Erythroblast (primary cell): ENCODE measurements around the gene PON1.

Experiments used
- DNase-seq, 2 experiments: peaks; one replicate each; lab custom pipeline; 2025; lab: John Stamatoyannopoulos, UW
- GATA1 ChIP-seq: IDR thresholded peaks from 2 replicates; pipeline ENCODE4 v1.6.1; 2011; ENCODE audit warnings: low read depth, mild to moderate bottlenecking, control low read depth, low read length, moderate library complexity
- POLR2A ChIP-seq: IDR thresholded peaks from 2 replicates; pipeline ENCODE4 v1.6.1; 2011; ENCODE audit warnings: mild to moderate bottlenecking, low read length

Gene PON1

DNA sequence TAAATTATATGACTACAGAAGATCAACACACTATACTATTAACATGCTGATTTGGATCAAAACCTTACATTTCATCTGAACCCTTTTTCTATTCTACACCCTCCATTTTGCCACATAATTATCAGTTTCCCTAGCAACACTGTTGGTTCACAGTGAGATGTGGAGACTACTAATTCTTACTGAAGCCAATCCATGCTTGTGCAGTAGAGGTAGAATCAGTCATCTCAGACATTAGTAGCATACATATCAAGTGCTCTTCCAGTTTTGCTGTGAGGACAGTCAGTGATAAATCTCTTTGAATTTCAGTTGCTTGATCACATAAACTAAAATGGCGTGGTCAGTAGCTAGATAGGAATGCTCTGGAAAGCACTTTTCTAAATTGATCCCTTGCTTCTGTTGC lies 70.3 kb downstream of the PON1 start:
- no peak for DNase-seq
- TF ChIP-seq POLR2A = no peak
- TF ChIP-seq GATA1 = no peak

- TF ChIP-seq GATA1 (no peak), POLR2A (no peak)
- DNase-seq = no peak
Observed at GRCh38 chr7:95251966-95252365, 72.4 kb downstream of the PON1 start.

GRCh38 chr7:95250571-95250970 lies 73.8 kb downstream of the PON1 start:
- no peak for DNase-seq
- TF ChIP-seq GATA1 (no peak), POLR2A (no peak)
